ENCODE data around the gene NRAP. TPM values are rescaled to one million over a fixed set of nuclear protein-coding genes. Genes with fewer than 3 reads are reported as not detected.

Gene NRAP
- polyA plus RNA-seq, 1 donor (not counting 4 experiments of a cell fraction or from before 2014, with no cell fraction given) = not detected

DNA sequence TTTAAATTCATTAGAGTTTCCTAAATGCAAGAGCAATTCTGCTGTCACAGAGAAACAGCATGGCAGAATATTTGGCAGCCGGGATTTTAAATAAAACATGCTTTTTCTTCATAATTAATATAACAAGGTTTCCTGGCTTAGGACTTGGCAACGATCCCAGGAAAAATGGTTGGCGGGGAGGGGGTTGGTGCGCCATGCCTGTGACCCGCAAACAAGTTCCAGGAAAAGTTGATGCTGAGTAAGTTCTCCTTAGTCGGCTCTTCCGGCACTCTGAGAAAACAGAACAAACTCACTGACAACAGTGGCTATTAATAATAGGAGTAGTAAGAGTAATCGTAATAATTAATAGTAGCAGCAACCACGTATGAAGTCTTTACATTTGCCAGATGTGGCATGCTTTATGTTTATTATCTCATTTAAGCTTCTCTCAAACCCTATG, 106.4 kb downstream of the NRAP start:
- TF ChIP-seq, protein P1, sequence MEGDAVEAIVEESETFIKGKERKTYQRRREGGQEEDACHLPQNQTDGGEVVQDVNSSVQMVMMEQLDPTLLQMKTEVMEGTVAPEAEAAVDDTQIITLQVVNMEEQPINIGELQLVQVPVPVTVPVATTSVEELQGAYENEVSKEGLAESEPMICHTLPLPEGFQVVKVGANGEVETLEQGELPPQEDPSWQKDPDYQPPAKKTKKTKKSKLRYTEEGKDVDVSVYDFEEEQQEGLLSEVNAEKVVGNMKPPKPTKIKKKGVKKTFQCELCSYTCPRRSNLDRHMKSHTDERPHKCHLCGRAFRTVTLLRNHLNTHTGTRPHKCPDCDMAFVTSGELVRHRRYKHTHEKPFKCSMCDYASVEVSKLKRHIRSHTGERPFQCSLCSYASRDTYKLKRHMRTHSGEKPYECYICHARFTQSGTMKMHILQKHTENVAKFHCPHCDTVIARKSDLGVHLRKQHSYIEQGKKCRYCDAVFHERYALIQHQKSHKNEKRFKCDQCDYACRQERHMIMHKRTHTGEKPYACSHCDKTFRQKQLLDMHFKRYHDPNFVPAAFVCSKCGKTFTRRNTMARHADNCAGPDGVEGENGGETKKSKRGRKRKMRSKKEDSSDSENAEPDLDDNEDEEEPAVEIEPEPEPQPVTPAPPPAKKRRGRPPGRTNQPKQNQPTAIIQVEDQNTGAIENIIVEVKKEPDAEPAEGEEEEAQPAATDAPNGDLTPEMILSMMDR (optimal IDR thresholded peaks at IDR 0.05 in 1 of 3, IDR thresholded peaks at IDR 0.05 in 1 of 3, conservative IDR thresholded peaks at IDR 0.05 in 1 of 3; ENCODE audit: extremely low read depth in 1 of 3, insufficient read depth in 2 of 3, low read length in 3 of 3) = no peak
- no peak for TF ChIP-seq EZH2 (IDR thresholded peaks at IDR 0.05; ENCODE audit: low read length)
- Histone ChIP-seq H3K36me3 (ENCODE audit: control insufficient read depth in 2 of 2, extremely low read depth in 1 of 2, insufficient read depth in 2 of 2, low read length in 2 of 2) (no peaks in the 10 kb centered on the region), H4K20me1 (ENCODE audit: control insufficient read depth, extremely low read depth, insufficient read depth, low read length) (no peaks in the 10 kb centered on the region), H3K4me3 (ENCODE audit: control insufficient read depth in 2 of 3, extremely low read depth in 1 of 3, insufficient read depth in 2 of 3, low read depth in 1 of 3, low read length in 3 of 3) (no peak overlapping the region), H2AFZ (ENCODE audit: control insufficient read depth, low read length) (no peak overlapping the region), H3K9me3 (ENCODE audit: control insufficient read depth, low read depth, low read length) (no peaks in the 10 kb centered on the region), H3K4me1 (ENCODE audit: control insufficient read depth, extremely low read depth, insufficient read depth, low read length) (no peaks in the 10 kb centered on the region), H3K4me2 (ENCODE audit: control insufficient read depth, extremely low read depth, insufficient read depth, low read depth, low read length) (peak overlapping the region; percentile 79), H3K27ac (ENCODE audit: control insufficient read depth, insufficient read depth, low read length) (no peak overlapping the region), H3K9ac (ENCODE audit: control insufficient read depth, extremely low read depth, insufficient read depth, low read length) (no peak overlapping the region), H3K79me2 (ENCODE audit: control insufficient read depth, insufficient read depth, low read length) (no peaks in the 10 kb centered on the region), H3K9me1 (ENCODE audit: control insufficient read depth, extremely low read depth, insufficient read depth, low read length) (no peaks in the 10 kb centered on the region), H3K27me3 (ENCODE audit: control insufficient read depth, extremely low read depth, insufficient read depth, low read length) (peaks cover 22% of the 10 kb centered on the region)
- FAIRE-seq (no peak), DNase-seq (ENCODE audit: low read depth, low spot score) (no peak)
- dilution Hi-C loops (cut with MboI; ENCODE audit: extremely low pct_ligation_motif_present, low sequenced_read_pairs) = no loop called here

GRCh38 chr10:113555751-113556150, 108.1 kb downstream of the NRAP start:
- FAIRE-seq = no peak
- Histone ChIP-seq H3K36me3 (ENCODE audit: control insufficient read depth in 2 of 2, extremely low read depth in 1 of 2, insufficient read depth in 2 of 2, low read length in 2 of 2) (no peaks in the 10 kb centered on the region), H3K4me3 (ENCODE audit: control insufficient read depth in 2 of 3, extremely low read depth in 1 of 3, insufficient read depth in 2 of 3, low read depth in 1 of 3, low read length in 3 of 3) (no peak overlapping the region), H3K9me1 (ENCODE audit: control insufficient read depth, extremely low read depth, insufficient read depth, low read length) (no peaks in the 10 kb centered on the region), H3K79me2 (ENCODE audit: control insufficient read depth, insufficient read depth, low read length) (no peaks in the 10 kb centered on the region), H2AFZ (ENCODE audit: control insufficient read depth, low read length) (no peak overlapping the region), H3K27ac (ENCODE audit: control insufficient read depth, insufficient read depth, low read length) (no peak overlapping the region), H3K27me3 (ENCODE audit: control insufficient read depth, extremely low read depth, insufficient read depth, low read length) (peaks cover 22% of the 10 kb centered on the region), H4K20me1 (ENCODE audit: control insufficient read depth, extremely low read depth, insufficient read depth, low read length) (no peaks in the 10 kb centered on the region), H3K9ac (ENCODE audit: control insufficient read depth, extremely low read depth, insufficient read depth, low read length) (no peak overlapping the region), H3K4me2 (ENCODE audit: control insufficient read depth, extremely low read depth, insufficient read depth, low read depth, low read length) (no peak overlapping the region), H3K4me1 (ENCODE audit: control insufficient read depth, extremely low read depth, insufficient read depth, low read length) (peaks cover 5% of the 10 kb centered on the region), H3K9me3 (ENCODE audit: control insufficient read depth, low read depth, low read length) (no peaks in the 10 kb centered on the region)
- dilution Hi-C loops (cut with MboI; ENCODE audit: extremely low pct_ligation_motif_present, low sequenced_read_pairs) = no loop called here
- TF ChIP-seq, protein P1 (optimal IDR thresholded peaks at IDR 0.05 in 1 of 3, IDR thresholded peaks at IDR 0.05 in 1 of 3, conservative IDR thresholded peaks at IDR 0.05 in 1 of 3; ENCODE audit: extremely low read depth in 1 of 3, insufficient read depth in 2 of 3, low read length in 3 of 3) = no peak
- TF ChIP-seq EZH2 (IDR thresholded peaks at IDR 0.05; ENCODE audit: low read length) = no peak
- DNase-seq (ENCODE audit: low read depth, low spot score) = no peak
